HG03045 (cell line): ENCODE results near the gene CANT1.
"Not testable (repeated sequence)": the region's sequence is repeated elsewhere in the genome, so short reads cannot be mapped to it uniquely, and the experiment has no call there.

ENCODE experiments used
- ATAC-seq: cut with Tn5 transposase; IDR thresholded peaks from one replicate; pipeline ENCODE4 v1.9.1; 2021; ENCODE audit warnings: mild to moderate bottlenecking, moderate library complexity; ENCODE audit not compliant: unreplicated experiment

The CANT1 gene

GRCh38 chr17:79028496-79029326 lies 19.1 kb upstream of the CANT1 start:
- ATAC-seq: no peak

DNA sequence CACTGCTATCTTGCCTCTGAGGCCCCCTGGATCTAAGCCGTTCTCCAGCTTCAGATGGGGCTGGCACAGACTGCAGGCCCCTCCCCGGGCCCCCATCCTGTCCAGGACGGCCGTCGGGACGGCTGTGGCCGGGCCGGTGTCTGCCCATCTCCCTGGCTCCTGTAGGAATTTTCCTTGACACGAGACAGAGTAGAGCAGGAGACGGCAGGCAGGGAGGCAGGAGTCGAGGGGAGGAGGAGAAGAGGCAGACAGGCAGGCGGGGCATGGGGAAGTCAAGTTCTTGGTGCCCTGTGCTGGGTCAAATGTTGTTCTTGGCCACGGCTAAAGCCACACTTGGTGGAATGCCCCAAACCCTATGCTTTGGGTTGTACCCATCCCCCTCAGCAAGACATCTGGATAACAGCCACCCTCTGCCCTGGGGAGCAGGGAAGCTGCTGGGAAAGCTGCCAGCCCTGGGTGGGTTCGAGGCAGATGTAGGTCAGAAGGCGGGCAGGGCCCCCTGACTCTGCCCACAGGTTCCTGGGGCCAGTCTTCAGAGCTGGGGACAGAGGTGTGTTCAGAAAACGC lies 18.4 kb upstream of the CANT1 start:
- ATAC-seq: no peak

- no peak for ATAC-seq
Measured at GRCh38 chr17:79027274-79027924, 17.8 kb upstream of the CANT1 start.

- no peak for ATAC-seq
Measured at GRCh38 chr17:79026376-79027273, 17.1 kb upstream of the CANT1 start.

- no peak for ATAC-seq
Measured at GRCh38 chr17:79024901-79025737, 15.6 kb upstream of the CANT1 start.

DNA sequence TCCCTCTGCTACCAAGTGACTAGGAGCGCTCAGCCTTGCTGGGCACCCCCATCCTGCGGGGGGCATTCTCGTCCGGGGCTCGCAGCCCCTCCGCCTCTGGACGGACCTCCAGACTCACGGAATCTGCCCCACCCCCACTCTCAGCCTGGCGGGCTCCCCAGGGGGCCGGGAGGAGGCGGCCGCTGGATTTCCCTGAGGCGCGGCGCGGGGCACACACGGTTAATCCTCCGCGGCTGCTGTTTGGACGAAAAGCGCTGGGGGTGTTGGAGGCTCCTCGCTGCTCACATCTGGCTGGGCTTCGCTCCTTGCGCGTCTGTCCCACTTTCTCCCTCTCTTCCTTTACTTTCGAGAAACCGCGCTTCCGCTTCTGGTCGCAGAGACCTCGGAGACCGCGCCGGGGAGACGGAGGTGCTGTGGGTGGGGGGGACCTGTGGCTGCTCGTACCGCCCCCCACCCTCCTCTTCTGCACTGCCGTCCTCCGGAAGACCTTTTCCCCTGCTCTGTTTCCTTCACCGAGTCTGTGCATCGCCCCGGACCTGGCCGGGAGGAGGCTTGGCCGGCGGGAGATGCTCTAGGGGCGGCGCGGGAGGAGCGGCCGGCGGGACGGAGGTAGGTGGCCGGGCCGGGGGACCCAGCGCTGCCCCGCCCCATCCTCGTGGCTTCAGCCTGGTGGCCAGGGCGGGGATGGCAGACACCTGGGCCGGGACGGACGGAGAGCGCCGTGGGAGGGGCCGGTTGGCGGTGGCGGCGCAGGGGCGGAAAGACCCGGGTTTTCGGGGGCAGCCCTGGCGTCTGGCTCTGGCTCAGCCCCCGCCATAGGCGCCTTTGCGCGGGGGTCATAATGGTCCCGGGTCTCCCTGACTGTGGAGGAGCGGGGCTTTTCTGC lies 14.6 kb upstream of the CANT1 start, which contains the start of gene C1QTNF1:
C1QTNF1 (plus strand) TSS at position 284 of the 886 bp plus-strand sequence. CDS start 19,800 bp downstream, outside the sequence.
- no peak for ATAC-seq

DNA sequence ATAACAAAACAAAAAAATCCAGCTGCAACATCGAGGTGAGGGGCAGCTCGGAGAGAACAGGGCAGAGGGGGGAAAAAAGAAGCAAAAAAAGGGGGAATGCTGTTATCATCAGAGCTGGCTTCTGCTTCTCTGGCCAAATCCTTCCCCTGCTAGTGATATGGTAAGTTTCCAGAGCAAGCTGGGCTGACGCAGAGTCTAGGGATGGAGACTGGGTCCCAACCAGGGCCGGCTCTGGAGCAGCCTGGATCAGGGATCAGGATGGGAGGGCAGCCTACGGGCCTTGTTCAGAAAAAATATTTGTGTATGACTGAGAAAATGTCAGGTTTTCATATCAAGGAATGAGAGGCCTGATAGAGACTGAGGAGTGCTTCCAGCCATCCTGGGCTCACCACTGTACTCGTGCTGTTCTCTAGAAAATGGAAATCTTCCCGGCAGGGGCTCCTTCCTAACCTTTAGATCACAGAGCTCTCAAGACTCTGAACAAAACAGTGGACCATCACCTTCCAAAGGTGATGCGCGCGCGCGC lies 13.7 kb upstream of the CANT1 start:
- ATAC-seq: no peak

- no peak for ATAC-seq
Measured at GRCh38 chr17:79022507-79022991, 13.0 kb upstream of the CANT1 start.

DNA sequence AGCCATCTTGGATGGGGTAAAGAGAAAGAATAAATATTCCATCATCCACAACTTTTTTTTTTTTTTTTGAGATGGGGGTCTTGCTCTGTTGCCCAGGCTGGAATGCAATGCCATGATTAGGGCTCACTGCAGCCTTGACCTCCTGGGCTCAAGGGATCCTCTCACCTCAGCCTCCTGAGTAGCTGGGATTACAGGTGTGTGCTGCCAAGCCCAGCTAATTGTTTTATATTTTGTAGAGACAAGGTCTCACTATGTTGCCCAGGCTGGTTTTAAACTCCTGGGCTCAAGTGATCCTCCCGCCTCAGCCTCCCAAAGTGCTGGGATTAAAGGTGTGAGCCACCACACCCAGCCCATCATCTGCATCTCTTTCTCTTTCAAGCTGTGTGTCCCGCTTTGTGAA lies 12.4 kb upstream of the CANT1 start:
- ATAC-seq: not testable (repeated sequence)

- ATAC-seq: no peak
Measured at GRCh38 chr17:79020631-79021301, 11.2 kb upstream of the CANT1 start.

DNA sequence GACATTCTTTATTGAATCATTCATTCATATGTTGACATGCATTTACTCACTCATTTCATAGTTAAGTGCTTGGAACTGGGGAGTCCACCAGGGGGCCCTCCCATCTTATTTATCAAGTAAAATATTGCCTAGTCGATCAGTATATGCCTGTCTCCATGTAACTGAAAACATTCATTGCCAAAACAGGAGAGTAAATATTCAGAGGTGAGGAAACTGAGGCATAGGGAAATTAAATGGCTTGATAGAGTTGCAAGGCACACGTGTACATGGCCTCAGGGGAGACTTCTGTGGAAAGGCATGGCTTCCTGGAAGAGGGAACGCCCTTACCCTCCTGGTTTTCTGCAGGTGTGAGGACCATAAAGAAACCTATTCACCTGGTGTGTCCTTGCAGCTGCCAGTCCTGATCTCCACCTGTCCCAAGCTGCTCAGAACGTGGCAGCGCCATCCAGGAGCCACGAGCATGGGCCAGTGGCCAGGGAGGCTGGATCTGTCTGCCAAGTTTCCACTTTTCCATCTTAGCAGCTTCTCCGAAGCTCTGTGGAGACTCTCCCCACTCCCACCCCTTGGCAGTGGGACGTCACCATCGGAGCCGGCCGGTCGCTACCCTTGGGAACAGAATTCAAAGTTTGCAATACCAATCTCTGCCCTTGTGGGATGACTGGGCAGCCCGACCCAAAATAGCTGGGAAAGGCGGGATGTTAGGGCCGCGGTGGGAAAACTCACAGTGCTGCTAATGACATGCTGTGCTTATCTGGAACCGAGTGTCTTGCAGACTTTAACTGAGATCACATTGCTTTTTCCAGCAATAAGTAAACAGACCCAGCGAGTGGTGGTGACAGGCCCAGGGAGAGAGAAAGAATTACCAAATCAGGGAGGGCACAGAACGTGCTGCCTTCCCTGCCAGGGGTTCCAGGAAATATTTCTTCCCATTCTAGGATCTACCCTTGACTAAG lies 10.3 kb upstream of the CANT1 start:
- no peak for ATAC-seq

GRCh38 chr17:79019261-79019631 lies 9.7 kb upstream of the CANT1 start:
- no peak for ATAC-seq

DNA sequence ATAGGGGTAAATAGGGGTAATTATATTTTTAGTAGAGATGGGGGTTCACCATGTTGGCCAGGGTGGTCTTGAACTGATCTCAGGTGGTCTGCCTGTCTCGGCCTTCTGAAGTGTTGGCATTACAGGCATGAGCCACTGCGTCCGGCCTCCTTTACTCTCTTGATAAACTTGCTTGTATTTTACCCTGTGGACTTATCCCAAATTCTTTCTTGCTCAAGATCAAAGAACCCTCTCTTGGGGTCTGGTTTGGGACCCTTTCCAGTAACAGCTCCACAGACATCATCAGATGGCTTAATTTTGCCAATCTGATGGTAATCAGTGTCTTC lies 8.8 kb upstream of the CANT1 start:
- ATAC-seq: no peak

- ATAC-seq: no peak
Measured at GRCh38 chr17:79017546-79018369, 8.2 kb upstream of the CANT1 start.

GRCh38 chr17:79014158-79014758 lies 4.7 kb upstream of the CANT1 start:
- no peak for ATAC-seq

- no peak for ATAC-seq
Measured at GRCh38 chr17:79012563-79013134, 3.1 kb upstream of the CANT1 start.
